ENCODE results near the gene DNAJB5. TPM values are rescaled to one million over a fixed set of nuclear protein-coding genes. Genes with fewer than 3 reads are reported as not detected.

Gene DNAJB5
- total RNA-seq, 3 donors from 2014 or later = 1.2 to 32.9 (median 5.8) TPM

DNA sequence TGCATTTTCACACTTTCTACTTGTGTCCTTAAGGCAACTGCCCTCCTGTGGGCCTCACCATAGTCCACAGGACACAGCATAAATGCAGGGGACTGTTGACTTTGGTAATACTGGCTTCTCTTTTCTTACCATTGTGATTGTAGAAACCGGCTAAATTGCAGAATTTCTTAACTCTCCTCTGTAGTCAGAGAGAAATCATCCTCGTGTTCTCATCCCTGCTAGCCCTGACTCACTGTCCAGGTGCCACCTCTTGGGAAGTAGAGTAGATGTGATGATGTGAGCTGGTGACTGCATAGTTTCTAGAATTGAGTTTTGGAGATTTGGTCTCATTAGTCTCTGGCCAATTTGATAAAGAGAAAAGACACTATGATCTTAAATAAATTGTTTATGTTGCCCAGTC is 26.0 kb upstream of the DNAJB5 start:
- DNase-seq = no peak
- TF ChIP-seq, protein P1, sequence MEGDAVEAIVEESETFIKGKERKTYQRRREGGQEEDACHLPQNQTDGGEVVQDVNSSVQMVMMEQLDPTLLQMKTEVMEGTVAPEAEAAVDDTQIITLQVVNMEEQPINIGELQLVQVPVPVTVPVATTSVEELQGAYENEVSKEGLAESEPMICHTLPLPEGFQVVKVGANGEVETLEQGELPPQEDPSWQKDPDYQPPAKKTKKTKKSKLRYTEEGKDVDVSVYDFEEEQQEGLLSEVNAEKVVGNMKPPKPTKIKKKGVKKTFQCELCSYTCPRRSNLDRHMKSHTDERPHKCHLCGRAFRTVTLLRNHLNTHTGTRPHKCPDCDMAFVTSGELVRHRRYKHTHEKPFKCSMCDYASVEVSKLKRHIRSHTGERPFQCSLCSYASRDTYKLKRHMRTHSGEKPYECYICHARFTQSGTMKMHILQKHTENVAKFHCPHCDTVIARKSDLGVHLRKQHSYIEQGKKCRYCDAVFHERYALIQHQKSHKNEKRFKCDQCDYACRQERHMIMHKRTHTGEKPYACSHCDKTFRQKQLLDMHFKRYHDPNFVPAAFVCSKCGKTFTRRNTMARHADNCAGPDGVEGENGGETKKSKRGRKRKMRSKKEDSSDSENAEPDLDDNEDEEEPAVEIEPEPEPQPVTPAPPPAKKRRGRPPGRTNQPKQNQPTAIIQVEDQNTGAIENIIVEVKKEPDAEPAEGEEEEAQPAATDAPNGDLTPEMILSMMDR (IDR thresholded peaks at IDR 0.05) = no peak
- intact Hi-C loops (cut with DNase I, micrococcal nuclease) = no loop called here
- ATAC-seq = no peak
- H3K4me3 ChIP-seq = no peak overlapping the region
- peaks cover under 1% of the 10 kb centered on the region for H3K4me1 ChIP-seq (ENCODE audit: low read depth)
- H3K36me3 ChIP-seq (ENCODE audit: low read depth) = no peaks in the 10 kb centered on the region
- no peaks in the 10 kb centered on the region for H3K9me3 ChIP-seq

DNA sequence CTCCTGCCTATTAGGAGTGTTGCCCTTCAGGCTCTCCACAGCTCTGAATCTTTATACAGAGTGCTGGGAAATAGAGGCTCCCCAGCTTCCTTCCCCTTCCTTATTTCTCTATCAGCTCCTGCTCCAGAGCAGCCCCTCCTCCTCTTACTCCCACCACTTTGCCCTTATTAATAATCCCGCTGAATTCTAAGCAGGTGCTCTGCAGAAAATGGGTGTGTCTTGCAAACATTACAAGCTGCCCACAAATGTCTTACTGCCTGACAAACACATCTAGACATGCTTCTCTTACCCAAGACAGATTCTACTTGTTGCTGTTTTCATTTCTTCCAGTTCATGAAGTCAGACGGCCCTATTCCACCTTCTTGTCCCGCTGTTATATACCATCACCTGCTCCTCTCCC is 25.1 kb upstream of the DNAJB5 start:
- Histone ChIP-seq H3K4me1 (ENCODE audit: low read depth) (no peaks in the 10 kb centered on the region), H3K4me3 (no peak overlapping the region), H3K36me3 (ENCODE audit: low read depth) (no peaks in the 10 kb centered on the region), H3K9me3 (no peaks in the 10 kb centered on the region)
- ATAC-seq (no peak), DNase-seq (no peak)
- TF ChIP-seq, protein P1 (IDR thresholded peaks at IDR 0.05) = no peak
- intact Hi-C loops (cut with DNase I, micrococcal nuclease) = no loop called here

DNA sequence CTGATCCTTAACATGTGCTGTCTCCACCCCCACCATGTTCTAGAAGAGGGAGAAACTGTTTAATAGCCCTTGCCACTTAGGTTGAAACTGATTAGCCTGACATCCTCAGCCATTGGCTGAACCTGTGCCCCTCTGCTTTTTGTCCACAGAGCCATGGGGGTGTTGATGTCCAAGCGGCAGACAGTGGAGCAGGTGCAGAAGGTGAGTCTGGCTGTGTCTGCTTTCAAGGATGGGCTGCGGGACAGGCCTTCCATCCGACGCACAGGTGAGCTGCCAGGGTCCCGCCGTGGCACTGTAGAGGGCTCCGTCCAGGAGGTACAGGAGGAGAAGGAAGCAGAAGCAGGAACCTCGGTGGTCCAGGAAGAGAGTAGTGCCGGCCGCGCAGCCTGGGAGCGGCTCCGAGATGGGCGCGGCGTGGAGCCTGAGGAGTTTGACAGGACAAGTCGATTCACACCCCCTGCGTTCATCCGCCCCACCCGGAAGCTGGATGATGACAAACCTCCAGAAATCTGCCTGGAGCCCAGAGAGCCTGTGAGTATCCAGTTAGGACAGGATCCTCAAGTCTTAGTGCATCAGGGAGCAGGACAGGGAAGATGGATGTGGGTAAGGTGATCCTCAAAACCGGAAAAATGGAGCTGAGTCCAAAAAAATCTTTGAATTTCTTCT is 18.3 kb upstream of the DNAJB5 start:
- no peaks in the 10 kb centered on the region for H3K9me3 ChIP-seq
- DNase-seq (no peak), ATAC-seq (no peak)
- intact Hi-C loops (cut with DNase I, micrococcal nuclease) = no loop called here
- no peaks in the 10 kb centered on the region for H3K4me1 ChIP-seq (ENCODE audit: low read depth)
- H3K36me3 ChIP-seq (ENCODE audit: low read depth) = no peaks in the 10 kb centered on the region
- TF ChIP-seq, protein P1 (IDR thresholded peaks at IDR 0.05) = no peak
- no peak overlapping the region for H3K4me3 ChIP-seq

DNA sequence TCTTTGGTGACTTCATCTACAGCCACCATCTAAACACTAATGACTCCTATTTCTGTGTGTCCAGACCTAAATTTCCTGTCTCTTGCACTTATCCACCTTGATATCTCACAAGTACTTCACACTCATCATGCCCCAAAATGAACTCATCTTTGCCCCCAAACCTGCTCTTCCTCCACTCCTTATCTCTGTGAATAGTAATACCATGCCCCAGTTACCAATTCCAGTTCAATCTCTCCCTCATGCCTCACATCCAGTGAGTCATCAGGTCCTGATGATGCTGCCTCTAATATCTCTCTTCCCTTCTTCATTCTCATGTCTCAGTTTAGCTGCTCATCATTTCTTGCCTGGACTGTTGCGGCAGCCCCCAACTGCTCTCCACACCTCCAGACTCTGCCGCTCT is 14.9 kb upstream of the DNAJB5 start:
- intact Hi-C loops (cut with DNase I, micrococcal nuclease) = no loop called here
- ATAC-seq = no peak
- Histone ChIP-seq H3K36me3 (ENCODE audit: low read depth) (no peaks in the 10 kb centered on the region), H3K4me1 (ENCODE audit: low read depth) (no peaks in the 10 kb centered on the region), H3K4me3 (no peak overlapping the region), H3K9me3 (no peaks in the 10 kb centered on the region)
- no peak for DNase-seq
- TF ChIP-seq, protein P1 (IDR thresholded peaks at IDR 0.05) = no peak

DNA sequence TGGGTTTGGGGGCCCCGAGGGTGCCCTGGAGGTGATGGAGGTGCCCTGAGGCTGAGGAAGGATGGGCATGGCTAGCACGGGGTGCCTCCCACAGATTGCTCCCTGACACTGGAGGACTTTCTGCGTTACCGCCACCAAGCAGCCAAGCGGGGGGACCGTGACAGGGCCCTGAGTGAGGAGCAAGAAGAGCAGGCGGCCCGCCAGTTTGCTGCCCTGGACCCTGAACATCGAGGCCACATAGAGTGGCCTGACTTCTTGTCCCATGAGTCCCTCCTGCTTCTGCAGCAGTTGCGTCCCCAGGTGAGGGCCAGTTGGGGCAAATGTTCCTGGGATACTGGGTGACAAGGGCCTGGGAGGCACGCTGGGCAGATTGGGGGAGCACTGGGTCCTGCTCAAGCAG is 13.1 kb upstream of the DNAJB5 start:
- Histone ChIP-seq H3K4me3 (no peak overlapping the region), H3K9me3 (no peaks in the 10 kb centered on the region), H3K4me1 (ENCODE audit: low read depth) (no peaks in the 10 kb centered on the region), H3K36me3 (ENCODE audit: low read depth) (no peaks in the 10 kb centered on the region)
- DNase-seq (no peak), ATAC-seq (no peak)
- intact Hi-C loops (cut with DNase I, micrococcal nuclease) = no loop called here
- TF ChIP-seq, protein P1 (IDR thresholded peaks at IDR 0.05) = no peak

DNA sequence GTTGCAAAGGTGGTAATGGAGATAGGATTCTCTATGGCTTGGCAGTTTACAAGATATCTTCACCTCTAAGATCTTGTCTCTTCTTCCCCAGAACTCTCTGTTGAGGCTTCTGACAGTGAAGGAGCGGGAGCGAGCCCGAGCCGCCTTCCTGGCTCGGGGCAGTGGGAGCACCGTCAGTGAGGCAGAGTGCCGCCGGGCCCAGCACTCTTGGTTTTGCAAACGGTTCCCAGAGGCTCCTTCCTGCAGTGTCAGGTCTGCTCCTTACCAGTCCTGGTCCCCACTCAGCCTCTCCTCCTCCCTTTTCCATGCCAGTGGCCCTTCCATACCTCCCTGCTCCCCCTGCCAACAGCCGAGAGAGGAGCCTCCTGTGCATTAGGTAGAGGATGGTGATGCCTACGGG is 12.6 kb upstream of the DNAJB5 start:
- intact Hi-C loops (cut with DNase I, micrococcal nuclease) = no loop called here
- no peak for ATAC-seq
- no peaks in the 10 kb centered on the region for H3K36me3 ChIP-seq (ENCODE audit: low read depth)
- TF ChIP-seq, protein P1 (IDR thresholded peaks at IDR 0.05) = no peak
- H3K4me1 ChIP-seq (ENCODE audit: low read depth) = no peaks in the 10 kb centered on the region
- DNase-seq = no peak
- no peak overlapping the region for H3K4me3 ChIP-seq
- no peaks in the 10 kb centered on the region for H3K9me3 ChIP-seq
